ENCODE measurements around the gene TMPO.

DNA sequence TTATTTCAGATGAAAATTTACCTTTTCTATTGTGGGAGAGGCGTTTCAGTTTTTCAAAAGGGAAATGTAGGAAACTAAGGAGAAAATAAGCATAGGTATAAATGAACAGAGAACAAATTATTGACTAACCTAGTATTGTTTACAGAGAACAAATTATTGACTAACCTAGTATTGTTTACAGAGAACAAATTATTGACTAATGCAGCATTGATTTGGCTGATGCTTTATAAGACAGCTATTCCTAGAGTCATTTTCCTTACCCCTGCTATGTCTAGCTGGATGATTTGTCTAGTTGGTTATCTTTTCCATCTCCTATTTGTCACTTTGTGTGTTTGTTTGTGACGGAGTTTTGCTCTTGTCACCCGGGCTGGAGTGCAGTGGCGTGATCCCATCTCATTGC lies 22.6 kb downstream of the TMPO start:
- no peak for TF ChIP-seq EZH2 (IDR thresholded peaks at IDR 0.05; ENCODE audit: insufficient read depth, poor library complexity, severe bottlenecking)
- TF ChIP-seq EZH2phosphoT487 (IDR thresholded peaks at IDR 0.05; ENCODE audit: insufficient read depth, low read depth) = no peak
